Glutamatergic neuron (in vitro differentiated cells): ENCODE data around the gene ERLIN1. TPM values are rescaled to one million over a fixed set of nuclear protein-coding genes. Genes with fewer than 3 reads are reported as not detected.
A peak's percentile ranks its signal among the peaks of the same experiment; 100 is the strongest.

Source experiments
- DNase-seq: peaks from one replicate; pipeline ENCODE4 v3.0.0; 2022
- H3K27ac Mint-ChIP-seq: one replicate; pipeline ENCODE4 v1.8.0; 2020; ENCODE audit warnings: mild to moderate bottlenecking, mixed read lengths, inconsistent platforms; ENCODE audit not compliant: unreplicated experiment
- H3K27me3 Mint-ChIP-seq: one replicate; pipeline ENCODE4 v1.8.0; 2020; ENCODE audit warnings: mild to moderate bottlenecking, moderate library complexity, mixed read lengths, inconsistent platforms; ENCODE audit not compliant: unreplicated experiment
- H3K36me3 Mint-ChIP-seq: one replicate; pipeline ENCODE4 v1.8.0; 2020; ENCODE audit warnings: mild to moderate bottlenecking, mixed read lengths, inconsistent platforms; ENCODE audit not compliant: unreplicated experiment
- H3K4me1 Mint-ChIP-seq: one replicate; pipeline ENCODE4 v1.8.0; 2020; ENCODE audit warnings: mild to moderate bottlenecking, low read depth, mixed read lengths, inconsistent platforms; ENCODE audit not compliant: unreplicated experiment
- H3K4me3 Mint-ChIP-seq: one replicate; pipeline ENCODE4 v1.8.0; 2020; ENCODE audit warnings: mild to moderate bottlenecking, mixed read lengths, inconsistent platforms; ENCODE audit not compliant: unreplicated experiment
- H3K9me3 Mint-ChIP-seq: one replicate; pipeline ENCODE4 v1.8.0; 2020; ENCODE audit warnings: mild to moderate bottlenecking, moderate library complexity, mixed read lengths, inconsistent platforms; ENCODE audit not compliant: unreplicated experiment
- CTCF ChIP-seq: fragments of 200-600 bp; sonication (generic); IDR thresholded peaks from one replicate; pipeline ENCODE4 v1.5.0; 2021; ENCODE audit not compliant: partially characterized antibody, unreplicated experiment
- total RNA-seq: library from RNA; stranded (reverse); fragmentation: NEBNext Ultra II Directional; extraction: Animal tissue kit (Norgen Biotek cat#: 25700); gene quantifications from one replicate; pipeline ENCODE4 v1.2.1, GENCODE V29; 2021; ENCODE audit not compliant: unreplicated experiment

Gene ERLIN1
- total RNA-seq, 1 donor from 2014 or later, result 7.6 TPM

- Mint-ChIP-seq H3K36me3 (no peaks in the 10 kb centered on the region), H3K27ac (no peak overlapping the region), H3K4me1 (peaks cover under 1% of the 10 kb centered on the region), H3K9me3 (no peaks in the 10 kb centered on the region), H3K27me3 (no peaks in the 10 kb centered on the region), H3K4me3 (no peak overlapping the region)
- no peak for DNase-seq
- no peak for TF ChIP-seq CTCF
Observed at GRCh38 chr10:100222529-100222928, 36.7 kb upstream of the ERLIN1 start.

GRCh38 chr10:100216006-100216405 lies 30.2 kb upstream of the ERLIN1 start:
- no peaks in the 10 kb centered on the region for H3K27me3 Mint-ChIP-seq
- no peaks in the 10 kb centered on the region for H3K9me3 Mint-ChIP-seq
- no peaks in the 10 kb centered on the region for H3K4me1 Mint-ChIP-seq
- no peak for TF ChIP-seq CTCF
- no peak overlapping the region for H3K27ac Mint-ChIP-seq
- no peaks in the 10 kb centered on the region for H3K36me3 Mint-ChIP-seq
- H3K4me3 Mint-ChIP-seq, result no peak overlapping the region
- DNase-seq, result no peak

GRCh38 chr10:100209303-100209702 lies 23.5 kb upstream of the ERLIN1 start:
- no peak overlapping the region for H3K4me3 Mint-ChIP-seq
- DNase-seq, result no peak
- H3K27ac Mint-ChIP-seq, result no peak overlapping the region
- peaks cover 2% of the 10 kb centered on the region for H3K9me3 Mint-ChIP-seq
- peaks cover 2% of the 10 kb centered on the region for H3K27me3 Mint-ChIP-seq
- no peaks in the 10 kb centered on the region for H3K36me3 Mint-ChIP-seq
- peaks cover 20% of the 10 kb centered on the region for H3K4me1 Mint-ChIP-seq
- no peak for TF ChIP-seq CTCF

GRCh38 chr10:100208276-100208675 lies 22.4 kb upstream of the ERLIN1 start:
- TF ChIP-seq CTCF, result no peak
- Mint-ChIP-seq H3K4me3 (no peak overlapping the region), H3K27ac (no peak overlapping the region), H3K27me3 (peaks cover 3% of the 10 kb centered on the region), H3K9me3 (peaks cover 3% of the 10 kb centered on the region), H3K4me1 (peaks cover 25% of the 10 kb centered on the region), H3K36me3 (no peaks in the 10 kb centered on the region)
- DNase-seq, result no peak

- Mint-ChIP-seq H3K4me3 (peak overlapping the region; percentile 59), H3K27me3 (peaks cover 3% of the 10 kb centered on the region), H3K36me3 (peaks cover 4% of the 10 kb centered on the region), H3K9me3 (peaks cover 3% of the 10 kb centered on the region), H3K4me1 (peaks cover 28% of the 10 kb centered on the region), H3K27ac (peak overlapping the region; percentile 99)
- DNase-seq, result no peak
- no peak for TF ChIP-seq CTCF
Observed at GRCh38 chr10:100204370-100204769, 18.5 kb upstream of the ERLIN1 start.
